GM12878 (cell line): Measurements from ENCODE around the gene NHERF2. TPM values are rescaled to one million over a fixed set of nuclear protein-coding genes. Genes with fewer than 3 reads are reported as not detected.
A peak's percentile ranks its signal among the peaks of the same experiment; 100 is the strongest.

ENCODE experiments used
- ATAC-seq: fragments of 200-7000 bp; cut with Tn5 transposase; 3 replicates; pipeline ENCODE4 v1.9.1; 2020; ENCODE audit warnings: mild to moderate bottlenecking, moderate library complexity
- BruUV-seq: library from RNA; stranded (reverse); fragments of 400-500 nt; replicated peaks from 2 replicates; lab custom pipeline; 2021; lab: Mats Ljungman, UMichigan
- CTCF ChIA-PET: fragments of 300-600 bp; sonication (Branson Sonifier 250); formaldehyde crosslinking; extraction: SDS; loops from one replicate; lab custom pipeline; 2021; ENCODE audit warnings: inconsistent platforms; lab: Yijun Ruan, JAX
- POLR2A ChIA-PET: fragments of 350-600 bp; formaldehyde crosslinking; extraction: SDS; loops from one replicate; lab custom pipeline; 2021; ENCODE audit warnings: inconsistent platforms; lab: Charles Lee
- RAD21 ChIA-PET: fragments of 300-600 bp; sonication (Branson Sonifier 250); formaldehyde crosslinking; loops from one replicate; lab custom pipeline; 2023; ENCODE audit warnings: antibody characterized with exemption; ENCODE audit not compliant: unreplicated experiment; lab: Charles Lee
- SMC1A ChIA-PET: fragments of 300-600 bp; sonication (Branson Sonifier 250); formaldehyde crosslinking; loops from one replicate; lab custom pipeline; 2023; ENCODE audit not compliant: unreplicated experiment, uncharacterized antibody; lab: Charles Lee
- DNase-seq: peaks from one replicate; pipeline ENCODE4 v3.0.0-alpha.2; 2011; ENCODE audit warnings: low read depth, low spot score
- FAIRE-seq: peaks from 3 replicates; lab custom pipeline; 2011; peaks lifted over from hg19 to GRCh38; lab: Jason Lieb, UNC
- H2AFZ ChIP-seq: 2 replicates; pipeline ENCODE4 v1.6.0; 2011; ENCODE audit warnings: low read depth, low read length, control low read depth; ENCODE audit not compliant: control insufficient read depth
- H3K27ac ChIP-seq: 2 replicates; pipeline ENCODE4 v1.5.1; 2011; ENCODE audit warnings: control low read depth; ENCODE audit not compliant: control insufficient read depth, insufficient read depth
- H3K27me3 ChIP-seq, 2 experiments: replicated peaks in 1 of 2; 2 replicates each; pipeline versions ENCODE4 v1.6.0 to v1.6.1; 2011; ENCODE audit warnings: low read length in 1 of 2; ENCODE audit not compliant: control insufficient read depth in 2 of 2, insufficient read depth in 2 of 2
- H3K36me3 ChIP-seq, 2 experiments: 2 replicates each; pipeline ENCODE4 v1.5.1; 2011; ENCODE audit warnings: low read length in 1 of 2; ENCODE audit not compliant: control insufficient read depth in 2 of 2, insufficient read depth in 2 of 2
- H3K4me1 ChIP-seq: 2 replicates; pipeline ENCODE4 v1.6.1; 2011; ENCODE audit warnings: mild to moderate bottlenecking, low read length, moderate library complexity, mixed read lengths; ENCODE audit not compliant: control insufficient read depth, insufficient read depth
- H3K4me2 ChIP-seq: 2 replicates; pipeline ENCODE4 v1.6.0; 2011; ENCODE audit warnings: control low read depth; ENCODE audit not compliant: control insufficient read depth, insufficient read depth
- H3K4me3 ChIP-seq: fragments of 200-600 bp; sonication (generic); 2 replicates; pipeline ENCODE4 v1.5.1; 2016
- H3K79me2 ChIP-seq: 2 replicates; pipeline ENCODE4 v1.6.0; 2011; ENCODE audit warnings: low read length; ENCODE audit not compliant: control insufficient read depth, insufficient read depth
- H3K9ac ChIP-seq: 2 replicates; pipeline ENCODE4 v1.8.0; 2011; ENCODE audit warnings: low read length, control low read depth, mixed read lengths; ENCODE audit not compliant: control insufficient read depth, insufficient read depth
- H3K9me3 ChIP-seq: replicated peaks from 3 replicates; pipeline ENCODE4 v1.5.1; 2011; ENCODE audit warnings: mild to moderate bottlenecking, low read length; ENCODE audit not compliant: control insufficient read depth, insufficient read depth
- H4K20me1 ChIP-seq: 2 replicates; pipeline ENCODE4 v1.6.0; 2011; ENCODE audit not compliant: control insufficient read depth, insufficient read depth
- BHLHE40 ChIP-seq, 2 experiments: fragments of 450-650 bp in 1 of 2; IDR thresholded peaks; 2 replicates each; pipeline ENCODE4 v1.6.1; 2011 to 2017; ENCODE audit warnings: low read depth in 2 of 2, borderline replicate concordance in 1 of 2, improper control_type of control experiment in 1 of 2, low read length in 1 of 2, mild to moderate bottlenecking in 1 of 2
- POLR2A ChIP-seq: IDR thresholded peaks from 2 replicates; pipeline ENCODE4 v1.6.1; 2011; ENCODE audit warnings: low read depth, mild to moderate bottlenecking, low read length
- WGBS: methylation state at CpG from one replicate; pipeline ENCODE4 v1.1.6; 2016; ENCODE audit warnings: low lambda C conversion rate; ENCODE audit not compliant: insufficient replicate concordance, insufficient coverage; ENCODE audit errors: missing lambda C conversion rate; 5-methylcytosine and 5-hydroxymethylcytosine counted together
- in situ Hi-C: fragments of 300-500 bp; cut with MboI; formaldehyde crosslinking; loops from 9 replicates; pipeline ENCODE4 v1.14.3; 2018; ENCODE audit warnings: mixed read lengths
- intact Hi-C: fragments of 100-400 bp; cut with micrococcal nuclease; formaldehyde crosslinking; loops from one replicate; pipeline ENCODE4 v1.14.2; 2022; ENCODE audit not compliant: unreplicated experiment
- polyA plus RNA-seq, 11 experiments: library from polyadenylated mRNA; depleted of rRNA in 4 of 11; unstranded in 6 of 11; stranded (reverse) in 5 of 11; fragments of >200 nt; fragmentation: Nextera tagmentation in 4 of 11; fragmentation: Illumina TruSeq in 1 of 11; extraction: Ambion mirVana in 4 of 11; extraction: Trizol in 1 of 11; gene quantifications; 1 replicate in 1 of 11; 2 replicates in 10 of 11; pipeline versions ENCODE4 v1.2.1 to v1.2.3, GENCODE V29; 2011 to 2016; ENCODE audit warnings: inconsistent platforms in 2 of 11, missing spikeins in 2 of 11, low read depth in 1 of 11
- total RNA-seq, 4 experiments: library from RNA; depleted of rRNA in 3 of 4; stranded (reverse); fragments of >200 nt in 3 of 4; fragmentation: Illumina TruSeq in 1 of 4; extraction: Trizol in 1 of 4; gene quantifications; 2 replicates each; pipeline versions ENCODE4 v1.2.1 to v1.2.3, GENCODE V29; 2013 to 2021
- TF ChIP-seq, protein P1 (sequence below): fragments of 450-650 bp; IDR thresholded peaks from 2 replicates; pipeline ENCODE4 v1.6.1; 2017; ENCODE audit warnings: antibody characterized with exemption, mild to moderate bottlenecking, moderate library complexity
- TF ChIP-seq, protein P2 (sequence below): fragments of 450-650 bp; IDR thresholded peaks from 2 replicates; pipeline ENCODE4 v1.6.1; 2017; ENCODE audit warnings: low read depth, mild to moderate bottlenecking, moderate library complexity

Gene NHERF2
- total and polyA plus RNA-seq, 10 of the 15 experiments (the other 5 are each of a cell fraction or from before 2014, with no cell fraction given) = 0.05 to 0.31 (median 0.08) TPM; not detected in 4

DNA sequence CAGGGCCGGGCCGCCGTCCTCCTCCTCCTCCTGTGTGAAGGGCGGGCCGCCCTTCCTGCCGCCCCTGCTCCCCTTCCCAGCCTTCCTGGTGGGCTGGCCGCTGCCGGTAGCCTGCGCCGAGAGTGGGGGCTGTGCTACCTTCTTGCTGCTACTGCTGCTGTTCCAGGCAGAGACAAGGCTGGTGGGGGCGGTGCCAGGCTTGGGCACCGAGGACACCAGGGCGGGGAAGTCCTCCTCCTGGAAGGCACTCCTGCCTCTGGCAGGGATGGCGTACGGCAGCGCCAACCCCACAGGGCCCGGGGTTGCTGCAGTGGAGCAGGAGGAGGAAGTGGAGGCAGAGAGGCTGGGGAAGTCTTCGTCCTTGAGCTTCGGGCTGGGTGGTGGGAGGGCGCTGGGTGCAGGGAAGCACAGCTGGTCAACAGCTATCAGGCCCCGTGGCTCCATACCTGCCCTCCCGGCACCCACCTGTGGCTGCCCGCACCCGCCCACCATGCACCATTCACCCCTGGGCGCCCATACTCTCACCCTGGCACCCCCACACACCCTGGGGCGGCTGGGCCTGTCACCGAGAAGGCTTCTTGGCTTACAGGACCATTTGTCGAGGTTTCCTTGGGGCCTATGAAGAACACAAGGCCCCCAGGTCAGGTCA lies 26.7 kb upstream of the NHERF2 start:
- Histone ChIP-seq H3K36me3 (peaks cover 3 to 46% of the 10 kb centered on the region in 2 experiments), H3K27me3 (no peaks in the 10 kb centered on the region), H3K4me2 (no peak overlapping the region), H3K79me2 (peaks cover 13% of the 10 kb centered on the region), H4K20me1 (peaks cover 6% of the 10 kb centered on the region), H3K9me3 (no peaks in the 10 kb centered on the region), H3K4me1 (peaks cover 7% of the 10 kb centered on the region), H3K27ac (no peak overlapping the region), H3K4me3 (no peak overlapping the region), H2AFZ (no peak overlapping the region), H3K9ac (no peak overlapping the region)
- FAIRE-seq = no peak
- ChIA-PET SMC1A (no interaction called here), RAD21 (interaction anchor here (0.5 kb wide), 1 partner anchor 450 kb away, joined by 3 read pairs; no protein-coding TSS in a partner anchor), CTCF (interaction anchor here (1.4 kb wide), 1 partner anchor 34 kb away, joined by 4 read pairs; no protein-coding TSS in a partner anchor), POLR2A (interaction anchor here (0.5 kb wide), 1 partner anchor 161 kb away, joined by 3 read pairs; no protein-coding TSS in a partner anchor)
- no TSS peak for BruUV-seq
- DNase-seq = no peak
- intact Hi-C loops = no loop called here
- 95% methylated on average over 28 of the region's 28 CpGs for WGBS
- no peak for ATAC-seq
- TF ChIP-seq, protein P1, sequence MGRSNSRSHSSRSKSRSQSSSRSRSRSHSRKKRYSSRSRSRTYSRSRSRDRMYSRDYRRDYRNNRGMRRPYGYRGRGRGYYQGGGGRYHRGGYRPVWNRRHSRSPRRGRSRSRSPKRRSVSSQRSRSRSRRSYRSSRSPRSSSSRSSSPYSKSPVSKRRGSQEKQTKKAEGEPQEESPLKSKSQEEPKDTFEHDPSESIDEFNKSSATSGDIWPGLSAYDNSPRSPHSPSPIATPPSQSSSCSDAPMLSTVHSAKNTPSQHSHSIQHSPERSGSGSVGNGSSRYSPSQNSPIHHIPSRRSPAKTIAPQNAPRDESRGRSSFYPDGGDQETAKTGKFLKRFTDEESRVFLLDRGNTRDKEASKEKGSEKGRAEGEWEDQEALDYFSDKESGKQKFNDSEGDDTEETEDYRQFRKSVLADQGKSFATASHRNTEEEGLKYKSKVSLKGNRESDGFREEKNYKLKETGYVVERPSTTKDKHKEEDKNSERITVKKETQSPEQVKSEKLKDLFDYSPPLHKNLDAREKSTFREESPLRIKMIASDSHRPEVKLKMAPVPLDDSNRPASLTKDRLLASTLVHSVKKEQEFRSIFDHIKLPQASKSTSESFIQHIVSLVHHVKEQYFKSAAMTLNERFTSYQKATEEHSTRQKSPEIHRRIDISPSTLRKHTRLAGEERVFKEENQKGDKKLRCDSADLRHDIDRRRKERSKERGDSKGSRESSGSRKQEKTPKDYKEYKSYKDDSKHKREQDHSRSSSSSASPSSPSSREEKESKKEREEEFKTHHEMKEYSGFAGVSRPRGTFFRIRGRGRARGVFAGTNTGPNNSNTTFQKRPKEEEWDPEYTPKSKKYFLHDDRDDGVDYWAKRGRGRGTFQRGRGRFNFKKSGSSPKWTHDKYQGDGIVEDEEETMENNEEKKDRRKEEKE = no peak
- peak; percentile 24; the same call in 1 of the 2 replicates for TF ChIP-seq POLR2A
- in situ Hi-C loops = no loop called here

DNA sequence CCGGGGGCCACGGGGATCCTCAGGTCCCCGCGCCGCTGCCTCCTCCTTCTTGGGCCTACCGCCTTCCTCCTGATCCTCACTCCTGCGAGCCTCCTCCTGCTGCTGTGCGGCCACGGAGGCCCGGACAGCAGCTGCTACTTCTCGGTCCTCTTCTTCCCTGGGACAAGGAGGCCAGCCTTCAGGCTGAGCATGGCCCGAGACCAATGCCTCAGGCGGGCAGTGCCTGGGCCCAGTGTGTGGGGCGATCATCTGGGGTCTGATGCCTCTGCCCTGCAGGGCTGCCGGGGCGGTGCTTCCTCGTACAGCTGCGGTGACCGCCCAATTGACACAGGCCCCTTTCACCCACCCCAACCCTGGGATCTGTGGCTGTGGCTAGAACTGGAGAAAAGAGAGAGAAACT lies 25.7 kb upstream of the NHERF2 start:
- ChIA-PET SMC1A (no interaction called here), CTCF (interaction anchor here (0.9 to 1.4 kb wide), 2 partner anchors 15 to 35 kb away, joined by 3 to 4 read pairs; no protein-coding TSS in a partner anchor), RAD21 (interaction anchor here (0.6 kb wide), 1 partner anchor 20 kb away, joined by 4 read pairs; no protein-coding TSS in a partner anchor), POLR2A (no interaction called here)
- Histone ChIP-seq H3K4me1 (peaks cover 7% of the 10 kb centered on the region), H3K79me2 (peaks cover 22% of the 10 kb centered on the region), H3K4me2 (no peak overlapping the region), H4K20me1 (peaks cover 6% of the 10 kb centered on the region), H3K27me3 (no peaks in the 10 kb centered on the region), H3K9me3 (no peaks in the 10 kb centered on the region), H3K27ac (no peak overlapping the region), H3K4me3 (no peak overlapping the region), H2AFZ (no peak overlapping the region), H3K9ac (no peak overlapping the region), H3K36me3 (peaks cover 3 to 50% of the 10 kb centered on the region in 2 experiments)
- BruUV-seq = no TSS peak
- FAIRE-seq = no peak
- in situ Hi-C loops (no loop called here), intact Hi-C loops (no loop called here)
- no peak for TF ChIP-seq BHLHE40 (IDR thresholded peaks at IDR 0.05; ENCODE audit: borderline replicate concordance in 1 of 2, low read depth in 2 of 2, low read length in 1 of 2)
- TF ChIP-seq, protein P2, sequence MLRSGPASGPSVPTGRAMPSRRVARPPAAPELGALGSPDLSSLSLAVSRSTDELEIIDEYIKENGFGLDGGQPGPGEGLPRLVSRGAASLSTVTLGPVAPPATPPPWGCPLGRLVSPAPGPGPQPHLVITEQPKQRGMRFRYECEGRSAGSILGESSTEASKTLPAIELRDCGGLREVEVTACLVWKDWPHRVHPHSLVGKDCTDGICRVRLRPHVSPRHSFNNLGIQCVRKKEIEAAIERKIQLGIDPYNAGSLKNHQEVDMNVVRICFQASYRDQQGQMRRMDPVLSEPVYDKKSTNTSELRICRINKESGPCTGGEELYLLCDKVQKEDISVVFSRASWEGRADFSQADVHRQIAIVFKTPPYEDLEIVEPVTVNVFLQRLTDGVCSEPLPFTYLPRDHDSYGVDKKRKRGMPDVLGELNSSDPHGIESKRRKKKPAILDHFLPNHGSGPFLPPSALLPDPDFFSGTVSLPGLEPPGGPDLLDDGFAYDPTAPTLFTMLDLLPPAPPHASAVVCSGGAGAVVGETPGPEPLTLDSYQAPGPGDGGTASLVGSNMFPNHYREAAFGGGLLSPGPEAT = no peak
- 91% methylated on average over 17 of the region's 19 CpGs for WGBS
- DNase-seq = no peak
- no peak for ATAC-seq
